ENCODE data around the gene PRDM7. TPM values are rescaled to one million over a fixed set of nuclear protein-coding genes. Genes with fewer than 3 reads are reported as not detected.
"Not testable (repeated sequence)": the region's sequence is repeated elsewhere in the genome, so short reads cannot be mapped to it uniquely, and the experiment has no call there.

The PRDM7 gene
- total RNA-seq, 1 donor from 2014 or later = not detected

DNA sequence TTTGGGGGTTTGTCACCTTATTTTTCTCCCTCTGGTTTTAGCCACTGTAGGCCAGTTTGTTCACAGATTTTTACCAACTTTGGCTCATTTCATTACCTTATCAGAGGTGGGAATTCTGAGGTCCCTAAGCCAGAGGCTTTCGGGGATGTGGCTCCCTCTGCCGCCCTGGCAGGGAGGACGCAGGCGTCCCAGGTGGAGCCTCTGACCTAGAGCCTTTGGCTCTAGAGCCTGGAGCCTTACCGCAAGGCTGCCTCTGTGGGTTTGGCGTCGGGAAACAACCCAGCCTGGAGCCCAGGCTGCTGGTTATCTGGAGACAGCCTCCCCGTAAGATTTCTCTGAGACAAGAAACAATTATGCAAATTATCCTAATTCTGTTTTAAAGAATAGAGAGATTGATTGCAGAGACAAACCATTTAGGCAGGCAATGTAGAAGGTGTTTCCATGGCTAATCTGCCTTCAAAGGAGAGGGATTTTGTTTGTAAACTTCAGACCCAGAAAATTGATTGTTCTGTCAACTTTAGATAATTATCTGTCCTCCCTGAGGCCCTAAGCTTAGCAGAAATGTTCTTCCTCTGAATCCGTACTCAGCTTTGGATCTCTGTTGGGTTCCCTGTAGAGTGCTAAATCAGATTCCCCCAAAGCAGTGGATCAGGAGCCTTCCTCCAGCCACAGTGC, 20.0 kb upstream of the PRDM7 start:
- DNase-seq; POLR2A ChIA-PET; ATAC-seq (ENCODE audit: low read depth); H3K4me1 Mint-ChIP-seq; CTCF ChIA-PET; H3K27me3 Mint-ChIP-seq; H3K9me3 Mint-ChIP-seq; H3K27ac Mint-ChIP-seq; H3K36me3 Mint-ChIP-seq (ENCODE audit: low read depth); H3K4me3 Mint-ChIP-seq; intact Hi-C loops (cut with micrococcal nuclease): not testable (repeated sequence)

GRCh38 chr16:90094791-90095190, 17.7 kb upstream of the PRDM7 start:
- intact Hi-C loops (cut with micrococcal nuclease); POLR2A ChIA-PET; ATAC-seq (ENCODE audit: low read depth); DNase-seq; H3K4me1 Mint-ChIP-seq; CTCF ChIA-PET; H3K9me3 Mint-ChIP-seq; H3K4me3 Mint-ChIP-seq; H3K27me3 Mint-ChIP-seq; H3K27ac Mint-ChIP-seq; H3K36me3 Mint-ChIP-seq (ENCODE audit: low read depth): not testable (repeated sequence)

- H3K4me1 Mint-ChIP-seq; H3K27me3 Mint-ChIP-seq; POLR2A ChIA-PET; intact Hi-C loops (cut with micrococcal nuclease); H3K4me3 Mint-ChIP-seq; DNase-seq; H3K36me3 Mint-ChIP-seq (ENCODE audit: low read depth); CTCF ChIA-PET; H3K9me3 Mint-ChIP-seq; ATAC-seq (ENCODE audit: low read depth); H3K27ac Mint-ChIP-seq: not testable (repeated sequence)
Observed at GRCh38 chr16:90094296-90094695, 17.2 kb upstream of the PRDM7 start.

- POLR2A ChIA-PET; H3K36me3 Mint-ChIP-seq (ENCODE audit: low read depth); ATAC-seq (ENCODE audit: low read depth); H3K27me3 Mint-ChIP-seq; H3K4me1 Mint-ChIP-seq; H3K27ac Mint-ChIP-seq; DNase-seq; H3K9me3 Mint-ChIP-seq; CTCF ChIA-PET; intact Hi-C loops (cut with micrococcal nuclease); H3K4me3 Mint-ChIP-seq: not testable (repeated sequence)
Observed at GRCh38 chr16:90093799-90094198, 16.7 kb upstream of the PRDM7 start.

- DNase-seq; CTCF ChIA-PET; POLR2A ChIA-PET; H3K36me3 Mint-ChIP-seq (ENCODE audit: low read depth); ATAC-seq (ENCODE audit: low read depth); H3K27ac Mint-ChIP-seq; intact Hi-C loops (cut with micrococcal nuclease); H3K27me3 Mint-ChIP-seq; H3K4me1 Mint-ChIP-seq; H3K4me3 Mint-ChIP-seq; H3K9me3 Mint-ChIP-seq: not testable (repeated sequence)
Observed at GRCh38 chr16:90092781-90093180, 15.7 kb upstream of the PRDM7 start.

DNA sequence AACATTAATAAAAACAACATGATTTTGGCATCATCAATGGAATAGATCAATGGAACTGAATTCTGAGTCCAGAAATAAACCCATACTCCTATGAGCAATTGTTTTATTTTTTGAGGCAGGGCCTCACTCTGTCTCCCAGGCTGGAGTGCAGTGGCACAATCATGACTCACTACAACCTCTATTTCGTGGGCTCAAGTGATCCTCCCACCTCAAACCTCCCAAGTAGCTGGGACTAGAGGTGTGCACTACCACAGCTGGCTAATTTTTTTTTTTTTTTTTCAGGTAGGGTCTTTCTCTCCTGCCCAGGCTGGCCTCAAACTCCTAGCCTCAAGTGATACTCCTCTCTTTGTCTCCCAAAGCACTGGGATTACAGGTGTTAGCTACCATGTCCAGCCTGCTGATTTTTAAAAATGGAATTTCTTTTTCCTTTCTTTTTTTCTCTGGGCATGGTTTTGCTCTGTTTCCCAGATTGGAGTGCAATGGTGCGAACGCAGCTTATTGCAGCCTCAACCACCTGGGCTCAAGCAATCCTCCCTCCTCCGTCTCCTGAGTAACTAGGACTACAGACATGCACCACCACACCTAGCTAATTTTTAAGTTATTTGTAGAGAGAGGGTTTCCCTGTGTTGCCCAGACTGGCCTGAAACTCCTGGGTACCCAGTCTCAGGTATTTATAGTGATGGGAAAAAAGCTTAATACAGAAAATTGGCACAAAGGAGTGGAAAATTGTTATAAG, 7.3 kb upstream of the PRDM7 start:
- H3K4me1 Mint-ChIP-seq = peaks cover 7% of the 10 kb centered on the region
- no peaks in the 10 kb centered on the region for H3K9me3 Mint-ChIP-seq
- H3K4me3 Mint-ChIP-seq = no peak overlapping the region
- intact Hi-C loops (cut with micrococcal nuclease) = no loop called here
- peaks cover 7% of the 10 kb centered on the region for H3K27me3 Mint-ChIP-seq
- CTCF ChIA-PET = no interaction called here
- no peak overlapping the region for H3K27ac Mint-ChIP-seq
- POLR2A ChIA-PET = interaction anchor here (0.6 kb wide), 1 partner anchor 132 kb away, joined by 3 read pairs; no protein-coding TSS in a partner anchor
- DNase-seq (no peak), ATAC-seq (ENCODE audit: low read depth) (no peak)
- TF ChIP-seq, protein P1, sequence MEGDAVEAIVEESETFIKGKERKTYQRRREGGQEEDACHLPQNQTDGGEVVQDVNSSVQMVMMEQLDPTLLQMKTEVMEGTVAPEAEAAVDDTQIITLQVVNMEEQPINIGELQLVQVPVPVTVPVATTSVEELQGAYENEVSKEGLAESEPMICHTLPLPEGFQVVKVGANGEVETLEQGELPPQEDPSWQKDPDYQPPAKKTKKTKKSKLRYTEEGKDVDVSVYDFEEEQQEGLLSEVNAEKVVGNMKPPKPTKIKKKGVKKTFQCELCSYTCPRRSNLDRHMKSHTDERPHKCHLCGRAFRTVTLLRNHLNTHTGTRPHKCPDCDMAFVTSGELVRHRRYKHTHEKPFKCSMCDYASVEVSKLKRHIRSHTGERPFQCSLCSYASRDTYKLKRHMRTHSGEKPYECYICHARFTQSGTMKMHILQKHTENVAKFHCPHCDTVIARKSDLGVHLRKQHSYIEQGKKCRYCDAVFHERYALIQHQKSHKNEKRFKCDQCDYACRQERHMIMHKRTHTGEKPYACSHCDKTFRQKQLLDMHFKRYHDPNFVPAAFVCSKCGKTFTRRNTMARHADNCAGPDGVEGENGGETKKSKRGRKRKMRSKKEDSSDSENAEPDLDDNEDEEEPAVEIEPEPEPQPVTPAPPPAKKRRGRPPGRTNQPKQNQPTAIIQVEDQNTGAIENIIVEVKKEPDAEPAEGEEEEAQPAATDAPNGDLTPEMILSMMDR (IDR thresholded peaks at IDR 0.05) = no peak
- peaks cover 6% of the 10 kb centered on the region for H3K36me3 Mint-ChIP-seq (ENCODE audit: low read depth)

DNA sequence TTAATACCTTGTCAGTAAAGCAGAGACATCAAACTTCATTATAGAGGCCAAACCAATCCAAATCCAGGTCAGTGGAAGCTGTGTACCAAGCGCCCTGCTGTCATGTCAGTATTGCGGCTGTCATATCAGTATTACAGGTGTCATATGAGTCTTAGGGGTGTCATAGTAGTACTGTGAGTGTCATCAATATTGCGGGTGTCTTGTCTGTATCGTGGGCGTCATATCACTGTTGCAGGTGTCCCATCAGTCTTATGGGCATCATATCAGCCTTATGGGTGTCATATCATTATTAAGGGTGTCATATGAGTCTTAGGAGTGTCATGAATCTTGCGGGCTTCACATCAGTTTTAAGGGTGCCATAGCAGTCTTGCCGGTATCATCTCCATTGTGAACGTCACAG, 6.0 kb upstream of the PRDM7 start:
- H3K36me3 Mint-ChIP-seq (ENCODE audit: low read depth) = peaks cover 6% of the 10 kb centered on the region
- CTCF ChIA-PET = no interaction called here

More for the DNA sequence above, 6.0 kb upstream of the PRDM7 start:
- Mint-ChIP-seq H3K27ac (no peak overlapping the region), H3K27me3 (peaks cover 12% of the 10 kb centered on the region), H3K9me3 (no peaks in the 10 kb centered on the region), H3K4me3 (peak overlapping the region; percentile 87), H3K4me1 (peaks cover 7% of the 10 kb centered on the region)
- TF ChIP-seq, protein P1 (IDR thresholded peaks at IDR 0.05) = no peak
- POLR2A ChIA-PET = no interaction called here
- intact Hi-C loops (cut with micrococcal nuclease) = no loop called here
- ATAC-seq (ENCODE audit: low read depth) (no peak), DNase-seq (no peak)

Measured in activated B cell treated with CpG ODN at 0.5 μM for 24 hours (primary cell).